ENCODE results near the gene PPP2R5D. TPM values are rescaled to one million over a fixed set of nuclear protein-coding genes. Genes with fewer than 3 reads are reported as not detected.
A peak's percentile ranks its signal among the peaks of the same experiment; 100 is the strongest.

The PPP2R5D gene
- total and polyA plus RNA-seq, 2 of the 8 experiments (the other 6 are each of a cell fraction or from before 2014, with no cell fraction given) = 52.1 to 55.7 TPM

- POLR2A ChIA-PET (ENCODE audit: partially characterized antibody) = interaction anchor here (0.8 to 27.9 kb wide), 9 partner anchors 9 to 121 kb away, joined by 3 to 584 read pairs (median 5); partner anchors contain the start of genes CNPY3, CUL7, KLC4 and MRPL2
Measured at GRCh38 chr6:43016176-43016942, 32.0 kb downstream of the PPP2R5D start.

More at GRCh38 chr6:43016176-43016942, 32.0 kb downstream of the PPP2R5D start:
- Histone ChIP-seq H2AFZ (ENCODE audit: low read length) (no peak overlapping the region), H2AK5ac (ENCODE audit: low read depth, low read length) (no peak overlapping the region), H3K36me3 (ENCODE audit: control insufficient read depth in 2 of 4, insufficient read depth in 4 of 4, low read length in 3 of 4) (peaks cover 14 to 37% (median 25%) of the 10 kb centered on the region in 4 experiments; a peak in 7 of 8 replicates), H3K56ac (replicated peaks; ENCODE audit: insufficient read length, low read depth, low read length) (no peak overlapping the region), H4K8ac (ENCODE audit: extremely low read depth, insufficient read depth, low read length) (no peak overlapping the region), H2BK20ac (ENCODE audit: low read length) (no peak overlapping the region), H3K14ac (ENCODE audit: insufficient read length) (no peak overlapping the region), H3K4me3 (ENCODE audit: extremely low read depth in 1 of 4, insufficient read depth in 2 of 4, low read depth in 3 of 4, low read length in 4 of 4) (no peak overlapping the region), H2BK5ac (ENCODE audit: low read depth, low read length) (no peak overlapping the region; the same call in 1 of the 2 replicates), H3K4ac (replicated peaks; ENCODE audit: insufficient read length, low read depth, low read length) (no peak overlapping the region), H3K79me1 (ENCODE audit: low read depth, low read length) (peaks cover 8% of the 10 kb centered on the region), H3K9ac (replicated peaks in 1 of 4; ENCODE audit: extremely low read depth in 1 of 4, low read depth in 3 of 4, low read length in 3 of 4) (no peak overlapping the region; a peak in 2 of 7 replicates), H3K4me1 (replicated peaks in 1 of 4; ENCODE audit: control insufficient read depth in 3 of 4, insufficient read depth in 4 of 4, low read length in 3 of 4) (peaks cover 0 to 12% (median 6%) of the 10 kb centered on the region in 4 experiments; a peak in 6 of 7 replicates), H3K9me3 (ENCODE audit: insufficient read depth in 2 of 2, low read depth in 1 of 2, low read length in 1 of 2) (no peaks in the 10 kb centered on the region), H4K5ac (ENCODE audit: insufficient read length, low read depth, low read length) (no peak overlapping the region), H4K20me1 (replicated peaks in 1 of 2; ENCODE audit: control insufficient read depth in 1 of 2, insufficient read depth in 2 of 2, low read length in 2 of 2) (peaks cover 0 to 2% of the 10 kb centered on the region in 2 experiments), H2BK12ac (ENCODE audit: low read depth, low read length) (no peak overlapping the region), H2BK120ac (replicated peaks; ENCODE audit: low read depth, low read length) (no peak overlapping the region), H3K79me2 (ENCODE audit: control insufficient read depth in 1 of 2, insufficient read depth in 2 of 2, low read length in 2 of 2) (peaks cover 3 to 45% of the 10 kb centered on the region in 2 experiments; a peak in 2 of 4 replicates), H3K4me2 (ENCODE audit: insufficient read depth in 1 of 2, low read depth in 2 of 2, low read length in 2 of 2) (no peak overlapping the region), H3K23ac (ENCODE audit: insufficient read length) (no peak overlapping the region), H3K23me2 (ENCODE audit: low read depth, low read length) (peaks cover 10% of the 10 kb centered on the region), H3K27me3 (replicated peaks in 1 of 4; ENCODE audit: control insufficient read depth in 3 of 4, extremely low read depth in 1 of 4, insufficient read depth in 3 of 4, low read length in 3 of 4) (no peaks in the 10 kb centered on the region), H4K91ac (replicated peaks; ENCODE audit: insufficient read length, low read length) (no peak overlapping the region), H3K27ac (ENCODE audit: low read depth, low read length) (no peak overlapping the region), H3K18ac (ENCODE audit: extremely low read depth, low read length) (no peak overlapping the region), H2BK15ac (ENCODE audit: low read length) (no peak overlapping the region)
- DNase-seq (ENCODE audit: low read depth in 1 of 2, low spot score in 2 of 2) (no peak), FAIRE-seq (no peak)
- CTCF ChIA-PET (ENCODE audit: partially characterized antibody) = interaction anchor here (0.8 to 1.3 kb wide), 6 partner anchors 10 to 67 kb away, joined by 3 to 5 read pairs (median 4); no protein-coding TSS in a partner anchor
- TF ChIP-seq CHD1 (IDR thresholded peaks at IDR 0.05; ENCODE audit: low read depth, low read length) (no peak), TEAD4 (IDR thresholded peaks at IDR 0.05; ENCODE audit: low read depth, low read length) (0 out of 2 replicates have a peak, but pooled peaks have one; percentile 12)
- WGBS, 2 experiments (ENCODE audit: extremely low coverage in 1 of 2, insufficient coverage in 1 of 2, insufficient read length in 1 of 2, insufficient replicate concordance in 2 of 2, low coverage in 1 of 2, low lambda C conversion rate in 2 of 2, missing lambda C conversion rate in 1 of 2) = 89% methylated on average over 7 of the region's 7 CpGs; no CpG with 5 or more reads in 1 of the 2 experiments

Measured in H1 (cell line).